Measurements from ENCODE around the gene HIP1.
"Not testable (repeated sequence)": the region's sequence is repeated elsewhere in the genome, so short reads cannot be mapped to it uniquely, and the experiment has no call there.

Gene HIP1

GRCh38 chr7:75485355-75485978, 253.3 kb downstream of the HIP1 start:
- DNase-seq = not testable (repeated sequence)
